SJCRH30 (cell line): ENCODE data around the gene KLK2. TPM values are rescaled to one million over a fixed set of nuclear protein-coding genes. Genes with fewer than 3 reads are reported as not detected.
"Not testable (repeated sequence)": the region's sequence is repeated elsewhere in the genome, so short reads cannot be mapped to it uniquely, and the experiment has no call there.

Source experiments
- DNase-seq, 2 experiments: peaks; one replicate each; pipeline ENCODE4 v3.0.0-alpha.2; 2015 to 2020
- H3K27ac ChIP-seq: fragments of 250-450 bp; sonication (Bioruptor Pico); 2 replicates; pipeline ENCODE4 v1.5.1; 2020; ENCODE audit warnings: mild to moderate bottlenecking, moderate library complexity
- H3K27me3 ChIP-seq: fragments of 250-450 bp; sonication (Bioruptor Pico); 2 replicates; pipeline ENCODE4 v1.5.1; 2020; ENCODE audit warnings: mild to moderate bottlenecking, moderate library complexity
- H3K36me3 ChIP-seq: fragments of 250-450 bp; sonication (Bioruptor Pico); 2 replicates; pipeline ENCODE4 v1.5.1; 2020; ENCODE audit warnings: mild to moderate bottlenecking, moderate library complexity
- H3K4me1 ChIP-seq: fragments of 250-450 bp; sonication (Bioruptor Pico); 2 replicates; pipeline ENCODE4 v1.5.1; 2020; ENCODE audit warnings: mild to moderate bottlenecking, moderate library complexity
- H3K4me3 ChIP-seq: fragments of 250-450 bp; sonication (Bioruptor Pico); 2 replicates; pipeline ENCODE4 v1.5.1; 2020; ENCODE audit warnings: mild to moderate bottlenecking, moderate library complexity
- H3K9me3 ChIP-seq: fragments of 250-450 bp; sonication (Bioruptor Pico); replicated peaks from 2 replicates; pipeline ENCODE4 v1.5.1; 2020; ENCODE audit warnings: mild to moderate bottlenecking, moderate library complexity
- total RNA-seq: library from RNA; depleted of rRNA; stranded (reverse); fragments of >200 nt; shearing (Covaris generic); gene quantifications from 2 replicates; pipeline ENCODE4 v1.2.3, GENCODE V29; 2014

Gene KLK2
- total RNA-seq, 1 experiment from 2014 or later, result not detected

DNA sequence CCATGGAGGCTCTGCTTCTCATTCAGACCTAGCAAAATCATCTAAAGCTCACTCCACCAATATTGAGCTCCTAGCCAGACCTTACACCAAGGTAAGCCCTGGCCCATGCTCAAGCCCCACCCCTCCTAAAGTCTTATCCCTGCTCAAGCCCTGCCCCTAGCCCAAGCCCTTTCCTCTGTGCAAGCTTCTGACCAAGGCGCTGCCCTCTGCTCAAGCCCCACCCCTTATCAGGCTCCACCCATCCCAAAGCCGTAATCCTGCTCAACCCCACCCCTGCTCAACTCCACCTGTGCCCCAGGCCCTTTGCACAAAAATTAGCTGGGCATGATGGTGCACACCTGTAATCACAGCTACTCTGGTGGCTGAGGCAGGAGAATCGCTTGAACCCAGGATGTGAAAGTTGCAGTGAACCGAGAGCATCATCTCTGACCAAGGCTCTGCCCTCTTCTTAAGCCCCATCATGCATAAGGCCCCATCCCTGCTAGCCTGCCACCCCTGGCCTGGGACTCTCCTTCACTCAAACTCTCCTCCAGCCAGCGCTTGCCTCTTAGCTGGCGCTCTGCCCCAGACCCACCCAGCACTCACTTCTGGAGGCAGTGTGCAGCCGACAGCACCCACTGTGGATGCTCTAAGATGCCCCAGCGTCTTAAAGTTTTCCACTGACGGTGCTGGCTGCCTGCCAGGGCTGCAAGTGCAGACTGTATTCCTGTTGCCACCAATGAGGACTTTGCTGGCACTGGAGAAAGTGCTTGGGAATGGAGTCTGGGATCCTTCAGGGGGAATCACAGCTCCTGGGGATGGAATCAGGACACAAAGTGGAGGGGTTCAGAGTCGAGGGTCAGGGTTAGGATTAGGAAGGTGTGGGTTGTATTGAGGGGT lies 21.5 kb downstream of the KLK2 start:
- H3K4me3 ChIP-seq, result no peak overlapping the region
- no peak for DNase-seq
- no peak overlapping the region for H3K27ac ChIP-seq
- H3K27me3 ChIP-seq, result no peaks in the 10 kb centered on the region
- no peaks in the 10 kb centered on the region for H3K9me3 ChIP-seq
- H3K36me3 ChIP-seq, result no peaks in the 10 kb centered on the region
- peaks cover 7% of the 10 kb centered on the region for H3K4me1 ChIP-seq

DNA sequence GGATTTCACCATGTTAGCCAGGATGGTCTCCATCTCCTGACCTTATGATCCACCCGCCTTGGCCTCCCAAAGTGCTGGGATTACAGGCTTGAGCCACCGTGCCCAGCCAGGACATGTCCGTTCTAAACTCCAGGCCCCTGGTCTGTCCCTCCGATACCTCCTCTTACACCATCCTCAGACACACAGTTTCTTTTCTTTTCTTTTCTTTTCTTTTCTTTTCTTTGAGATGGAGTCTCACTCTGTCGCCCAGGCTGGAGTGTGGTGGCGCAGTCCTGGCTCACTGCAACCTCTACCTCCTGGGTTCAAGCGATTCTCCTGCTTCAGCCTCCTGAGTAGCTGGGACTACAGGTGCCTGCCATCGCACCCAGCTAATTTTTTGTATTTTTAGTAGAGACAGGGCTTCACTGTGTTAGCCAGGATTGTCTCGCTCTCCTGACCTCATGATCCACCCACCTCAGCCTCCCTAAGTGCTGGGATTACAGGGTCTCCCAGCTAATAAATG lies 22.9 kb downstream of the KLK2 start:
- not testable (repeated sequence) for H3K27ac ChIP-seq, H3K4me1 ChIP-seq, DNase-seq

DNA sequence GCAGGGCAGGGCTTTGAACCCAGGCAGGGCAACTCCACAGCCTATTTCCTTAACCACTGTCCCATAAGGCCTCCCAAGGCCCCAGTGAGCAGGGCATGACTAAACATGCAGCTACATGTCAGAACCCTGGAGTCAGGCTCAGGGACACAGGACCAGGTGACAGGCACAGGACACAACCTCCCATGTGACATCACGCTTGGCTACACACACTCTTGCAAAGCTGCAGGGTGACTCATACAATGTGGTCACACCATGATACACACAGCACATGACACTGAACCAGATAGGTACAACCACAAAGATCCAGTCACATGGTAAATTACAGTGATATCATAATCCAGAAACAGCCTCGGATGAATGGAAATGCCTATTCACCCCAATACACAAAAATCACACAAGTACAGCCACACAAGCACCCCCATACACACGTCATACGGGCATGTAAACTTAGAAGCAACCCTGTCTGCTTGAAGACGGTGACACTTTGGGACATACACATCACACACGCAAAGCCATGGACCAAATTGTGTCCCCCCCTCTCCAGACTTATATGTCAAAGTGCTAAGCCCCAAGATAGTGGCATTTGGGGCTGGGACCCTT lies 23.5 kb downstream of the KLK2 start:
- H3K4me1 ChIP-seq, result peaks cover 7% of the 10 kb centered on the region; the same call in 1 of the 2 replicates
- H3K27me3 ChIP-seq, result no peaks in the 10 kb centered on the region
- H3K4me3 ChIP-seq, result no peak overlapping the region
- no peaks in the 10 kb centered on the region for H3K9me3 ChIP-seq
- DNase-seq, result peak; percentile 37 to 55
- H3K27ac ChIP-seq, result no peak overlapping the region
- H3K36me3 ChIP-seq, result no peaks in the 10 kb centered on the region

More for the DNA sequence above, 22.9 kb downstream of the KLK2 start:
- H3K4me3 ChIP-seq, H3K36me3 ChIP-seq, H3K9me3 ChIP-seq, H3K27me3 ChIP-seq: not testable (repeated sequence)

DNA sequence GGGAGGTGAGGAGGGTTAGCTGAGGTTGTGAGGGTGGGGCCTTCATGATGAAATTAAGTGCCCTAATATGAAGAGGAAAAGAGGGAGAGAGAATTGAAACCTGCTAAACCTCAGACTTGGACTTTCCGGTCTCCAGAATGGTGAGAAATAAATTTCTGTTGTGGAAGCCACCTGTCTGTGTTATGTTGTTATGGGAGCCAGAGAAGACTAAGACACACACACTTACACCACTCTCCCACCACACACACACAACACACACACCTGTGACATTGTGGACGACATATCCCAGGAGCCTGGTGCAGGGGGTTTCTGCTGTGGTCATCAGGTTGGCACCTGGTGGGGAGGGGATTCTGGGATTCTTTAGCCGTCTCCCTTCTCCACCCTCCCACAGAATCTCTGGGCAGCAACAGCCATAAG lies 24.0 kb downstream of the KLK2 start:
- no peak overlapping the region for H3K4me3 ChIP-seq
- H3K9me3 ChIP-seq, result no peaks in the 10 kb centered on the region
- no peaks in the 10 kb centered on the region for H3K27me3 ChIP-seq
- no peak overlapping the region for H3K27ac ChIP-seq
- H3K36me3 ChIP-seq, result no peaks in the 10 kb centered on the region
- DNase-seq, result no peak
- peaks cover 7% of the 10 kb centered on the region; the same call in 1 of the 2 replicates for H3K4me1 ChIP-seq

DNA sequence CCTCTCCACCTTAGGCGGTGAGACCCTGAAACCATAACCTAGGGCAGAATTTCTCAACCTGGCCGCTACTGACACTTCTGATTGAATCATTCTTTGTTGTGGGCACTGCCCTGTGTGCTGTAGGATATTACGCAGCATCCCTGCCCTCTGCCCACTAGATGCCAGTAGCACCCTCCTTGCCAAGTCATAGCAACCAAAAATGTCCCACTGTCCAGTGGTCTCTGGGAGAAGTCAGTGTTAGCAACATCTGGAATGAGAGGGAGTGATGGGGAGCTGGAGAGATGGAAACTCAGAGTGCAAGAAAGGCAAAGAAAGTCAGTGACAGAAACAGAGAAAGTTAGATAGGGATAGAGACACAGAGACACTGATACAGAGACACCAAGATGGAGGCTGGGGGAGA lies 24.4 kb downstream of the KLK2 start:
- no peaks in the 10 kb centered on the region for H3K27me3 ChIP-seq
- no peak overlapping the region for H3K4me3 ChIP-seq
- no peak overlapping the region for H3K27ac ChIP-seq
- peaks cover 7% of the 10 kb centered on the region; the same call in 1 of the 2 replicates for H3K4me1 ChIP-seq
- H3K36me3 ChIP-seq, result no peaks in the 10 kb centered on the region
- DNase-seq, result no peak
- no peaks in the 10 kb centered on the region for H3K9me3 ChIP-seq

DNA sequence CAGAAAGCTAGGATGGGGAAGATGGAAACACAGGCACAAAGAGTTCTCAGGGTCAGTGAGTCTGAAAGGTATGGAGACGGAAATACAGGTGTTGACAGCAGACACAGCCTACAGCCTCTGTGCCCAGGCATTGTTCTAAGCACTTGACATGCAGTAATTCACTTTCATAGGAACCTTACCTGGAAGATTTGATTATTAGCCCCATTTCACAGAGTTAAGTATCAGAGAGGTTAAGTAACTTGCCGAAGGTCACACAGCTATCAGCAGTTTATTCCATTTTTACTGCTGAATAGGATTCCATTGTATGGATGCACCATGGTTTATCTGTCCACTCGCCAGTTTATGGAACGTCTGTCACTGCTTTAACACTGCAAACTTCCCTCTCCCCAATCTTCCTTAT lies 24.8 kb downstream of the KLK2 start:
- Histone ChIP-seq H3K27me3 (no peaks in the 10 kb centered on the region), H3K36me3 (no peaks in the 10 kb centered on the region), H3K4me1 (peaks cover 7% of the 10 kb centered on the region; the same call in 1 of the 2 replicates), H3K4me3 (no peak overlapping the region), H3K27ac (no peak overlapping the region), H3K9me3 (no peaks in the 10 kb centered on the region)
- DNase-seq, result no peak

DNA sequence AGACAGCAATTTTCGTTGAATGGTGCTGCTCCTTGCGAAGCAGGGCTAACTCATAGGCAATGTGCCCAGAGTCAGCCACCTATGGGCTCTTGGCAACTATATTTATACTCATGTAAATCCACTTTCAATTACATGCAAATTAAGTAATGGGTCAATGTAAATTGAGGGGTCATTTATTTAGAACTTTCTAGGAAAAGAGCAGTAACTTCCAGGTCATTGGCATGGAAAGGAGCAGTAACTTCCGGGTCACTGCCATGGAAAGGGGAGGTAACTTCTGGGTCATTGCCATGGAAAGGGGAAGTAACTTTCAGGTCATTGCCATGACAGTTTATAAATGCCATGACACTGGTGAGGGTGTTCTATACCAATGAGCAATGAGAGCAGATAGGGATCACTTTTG lies 26.3 kb downstream of the KLK2 start:
- H3K4me1 ChIP-seq, result peaks cover 7% of the 10 kb centered on the region; the same call in 1 of the 2 replicates
- H3K4me3 ChIP-seq, result no peak overlapping the region
- no peaks in the 10 kb centered on the region for H3K36me3 ChIP-seq
- no peak overlapping the region for H3K27ac ChIP-seq
- H3K27me3 ChIP-seq, result no peaks in the 10 kb centered on the region
- DNase-seq, result no peak
- no peaks in the 10 kb centered on the region for H3K9me3 ChIP-seq

DNA sequence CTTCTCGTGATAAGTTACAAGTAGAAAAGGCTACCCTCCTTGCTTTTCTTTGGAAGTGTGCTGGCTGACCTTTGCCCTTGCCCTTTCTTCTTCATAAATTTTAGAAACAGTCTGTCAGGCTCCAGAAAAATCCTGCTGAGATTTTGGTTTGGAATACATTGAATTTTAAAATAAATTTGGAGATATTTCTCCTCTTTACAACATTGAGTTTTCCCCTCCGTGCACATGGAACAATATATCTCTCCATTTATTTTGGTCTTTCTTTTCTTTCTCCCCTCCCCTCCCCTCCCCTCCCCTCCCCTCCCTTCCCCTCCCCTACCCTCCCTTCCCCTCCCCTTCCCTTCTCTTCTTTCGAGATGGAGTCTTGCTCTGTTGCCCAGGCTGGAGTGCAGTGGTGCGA lies 29.4 kb downstream of the KLK2 start:
- no peak overlapping the region for H3K4me3 ChIP-seq
- no peaks in the 10 kb centered on the region for H3K4me1 ChIP-seq
- H3K9me3 ChIP-seq, result no peaks in the 10 kb centered on the region
- no peaks in the 10 kb centered on the region for H3K27me3 ChIP-seq
- H3K36me3 ChIP-seq, result no peaks in the 10 kb centered on the region
- DNase-seq, result no peak
- H3K27ac ChIP-seq, result no peak overlapping the region

DNA sequence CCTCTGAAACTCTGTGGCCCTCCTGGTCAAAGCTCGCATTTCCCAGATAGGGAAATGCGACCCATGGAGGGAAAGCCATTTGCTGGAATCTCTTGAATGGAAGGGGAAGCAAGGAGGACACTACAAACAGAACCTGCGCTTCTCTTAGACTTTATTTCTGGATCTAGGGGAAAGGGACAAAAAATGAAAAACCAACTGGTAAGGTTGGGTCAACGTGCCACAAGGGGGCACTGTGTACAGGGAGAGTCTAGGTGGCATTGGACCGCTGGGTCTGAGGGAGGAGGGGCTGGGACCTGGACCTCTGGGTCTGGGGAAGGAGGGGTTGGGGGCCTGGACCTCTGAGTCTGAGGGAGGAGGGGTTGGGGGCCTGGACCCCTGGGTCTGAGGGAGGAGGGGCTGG lies 33.0 kb downstream of the KLK2 start:
- Histone ChIP-seq H3K4me3 (no peak overlapping the region), H3K27me3 (no peaks in the 10 kb centered on the region), H3K27ac (no peak overlapping the region), H3K36me3 (no peaks in the 10 kb centered on the region), H3K4me1 (peaks cover 3% of the 10 kb centered on the region), H3K9me3 (no peaks in the 10 kb centered on the region)
- peak in 1 of 2 experiments; percentile 55 for DNase-seq

DNA sequence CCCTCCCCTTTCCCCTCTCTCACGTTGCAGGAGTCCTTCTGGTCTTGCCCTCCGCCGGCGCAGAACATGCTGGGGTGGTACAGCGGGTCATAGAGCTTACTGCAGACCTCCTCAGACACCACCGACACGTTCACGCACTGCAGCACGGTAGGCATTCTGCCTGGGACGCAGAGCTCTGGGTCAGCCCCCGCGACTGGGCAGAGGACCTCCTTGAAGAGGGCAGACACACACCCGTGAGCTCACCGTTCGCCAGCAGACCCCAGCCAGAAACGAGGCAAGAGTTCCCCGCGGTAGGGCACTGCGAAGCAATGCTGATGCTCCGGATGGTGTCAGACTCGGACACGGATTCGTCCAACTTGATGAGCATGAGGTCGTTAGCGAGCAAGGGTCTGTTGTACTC lies 35.1 kb downstream of the KLK2 start:
- DNase-seq, result no peak
- no peak overlapping the region for H3K4me3 ChIP-seq
- H3K27ac ChIP-seq, result no peak overlapping the region
- no peaks in the 10 kb centered on the region for H3K9me3 ChIP-seq
- H3K36me3 ChIP-seq, result no peaks in the 10 kb centered on the region
- peaks cover 21% of the 10 kb centered on the region for H3K4me1 ChIP-seq
- no peaks in the 10 kb centered on the region for H3K27me3 ChIP-seq

DNA sequence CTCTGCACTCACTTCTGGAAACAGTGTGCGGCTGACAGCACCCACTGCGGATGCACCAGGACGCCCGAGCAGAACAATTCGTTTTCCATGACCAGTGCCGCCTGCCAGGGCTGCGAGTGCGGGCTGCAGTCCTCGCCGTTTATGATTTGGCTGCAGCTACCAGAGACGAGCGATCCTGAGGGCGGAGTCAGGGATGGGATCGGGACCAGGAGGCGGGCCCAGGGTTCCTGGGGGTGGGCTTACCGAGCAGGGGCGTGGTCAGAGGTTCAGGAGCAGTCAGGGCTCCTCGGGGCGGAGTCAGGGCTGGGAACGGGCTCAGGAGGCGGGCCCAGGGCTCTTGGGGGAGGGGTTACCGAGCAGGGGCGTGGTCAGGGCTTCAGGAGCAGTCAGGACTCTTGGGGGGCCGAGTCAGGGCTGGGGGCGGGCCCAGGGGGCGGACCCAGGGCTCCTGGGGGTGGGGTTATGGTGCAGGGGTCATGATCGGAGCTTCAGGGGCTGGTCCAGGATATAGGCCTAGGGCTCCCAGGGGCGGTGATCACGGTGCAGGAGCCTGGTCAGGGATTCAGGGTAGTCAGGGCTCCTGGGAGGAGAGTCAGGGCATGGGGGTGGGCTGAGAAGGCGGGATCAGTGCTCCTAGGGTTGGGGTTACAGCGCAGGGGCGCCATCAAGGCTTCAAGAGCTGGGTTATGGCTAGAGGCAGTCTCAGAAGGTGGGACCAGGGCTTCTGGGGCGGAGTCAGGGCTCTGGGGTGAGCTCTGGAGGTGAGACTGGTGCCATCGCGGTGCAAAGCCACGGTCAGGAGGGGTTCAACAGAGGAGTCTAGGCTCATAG lies 36.2 kb downstream of the KLK2 start:
- Histone ChIP-seq H3K27me3 (no peaks in the 10 kb centered on the region), H3K36me3 (no peaks in the 10 kb centered on the region), H3K4me3 (no peak overlapping the region), H3K4me1 (peaks cover 21% of the 10 kb centered on the region), H3K27ac (no peak overlapping the region), H3K9me3 (no peaks in the 10 kb centered on the region)
- no peak for DNase-seq

DNA sequence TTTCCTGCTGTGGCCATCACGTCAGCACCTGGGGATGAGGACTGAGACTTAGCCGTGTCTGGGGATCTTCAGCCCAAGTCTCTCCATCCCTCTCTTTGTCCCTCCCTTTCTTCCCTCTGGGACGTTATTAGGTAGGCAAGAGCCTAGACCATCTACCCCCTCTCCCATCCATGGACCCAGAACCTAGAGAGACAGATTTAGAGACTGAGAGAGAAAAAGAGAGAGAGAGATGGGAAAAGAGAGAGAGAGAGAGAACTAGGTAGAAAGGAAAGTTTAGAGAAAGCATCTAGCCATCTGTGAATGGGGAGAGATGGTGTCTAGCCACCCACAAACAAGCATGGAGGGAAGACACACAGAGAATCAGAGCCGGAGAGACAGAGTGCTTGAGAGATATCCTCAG lies 37.5 kb downstream of the KLK2 start:
- no peaks in the 10 kb centered on the region for H3K9me3 ChIP-seq
- no peaks in the 10 kb centered on the region for H3K36me3 ChIP-seq
- no peak overlapping the region for H3K27ac ChIP-seq
- no peak overlapping the region for H3K4me3 ChIP-seq
- peaks cover 21% of the 10 kb centered on the region for H3K4me1 ChIP-seq
- DNase-seq, result no peak
- H3K27me3 ChIP-seq, result no peaks in the 10 kb centered on the region

DNA sequence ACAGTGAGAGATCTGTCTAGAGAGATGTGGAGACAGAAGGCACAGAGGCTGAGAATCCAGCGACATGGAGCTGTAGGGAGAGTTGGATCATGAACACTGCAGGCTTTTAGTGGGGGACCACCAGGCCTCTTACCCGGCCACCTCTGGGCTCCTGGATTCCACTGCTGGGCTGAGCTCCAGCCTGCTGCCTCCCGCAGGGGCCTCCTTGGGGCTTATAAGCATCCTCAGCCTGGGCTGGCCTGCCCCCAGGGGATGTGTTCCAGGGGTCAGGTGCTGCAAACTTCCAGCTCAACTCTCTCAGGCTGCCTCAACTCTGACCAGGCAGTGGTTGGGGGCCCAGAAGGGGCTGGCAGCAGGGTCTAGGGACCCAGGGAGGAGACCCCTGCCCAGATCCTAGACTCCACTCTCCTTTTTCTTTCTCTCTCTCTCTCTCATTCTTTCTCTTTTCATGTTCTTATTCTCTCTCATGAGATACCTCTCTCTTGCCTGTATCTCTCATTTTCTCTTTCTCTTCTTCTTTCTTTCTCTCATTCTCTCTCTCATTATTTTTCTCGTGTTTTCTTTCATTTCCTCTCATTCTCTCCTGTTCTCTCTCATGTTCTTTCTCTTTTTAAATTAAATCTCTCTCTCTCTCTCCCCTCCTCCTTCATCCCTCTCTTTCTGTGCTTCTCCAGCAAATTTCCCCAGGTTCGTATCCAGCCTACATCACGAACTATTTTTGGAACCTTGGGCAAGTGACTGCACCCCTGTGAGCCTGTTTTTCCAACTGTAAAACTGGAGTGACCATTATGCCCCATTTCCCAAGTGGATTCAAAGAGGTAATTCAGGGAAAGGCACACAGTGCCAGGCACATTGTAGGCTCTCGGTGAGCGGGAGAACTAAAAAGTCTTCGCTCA lies 38.2 kb downstream of the KLK2 start, which contains the start of gene KLK4:
TSS of gene KLK4 (minus strand) at position 190 of the 896 bp plus-strand sequence. CDS start 657 bp downstream, outside the sequence.
- DNase-seq, result peak in 1 of 2 experiments; percentile 50
- Histone ChIP-seq H3K27me3 (no peaks in the 10 kb centered on the region), H3K4me1 (peaks cover 21% of the 10 kb centered on the region), H3K9me3 (no peaks in the 10 kb centered on the region), H3K36me3 (no peaks in the 10 kb centered on the region), H3K4me3 (no peak within 1 kb of the TSS), H3K27ac (no peak within 1 kb of the TSS)

DNA sequence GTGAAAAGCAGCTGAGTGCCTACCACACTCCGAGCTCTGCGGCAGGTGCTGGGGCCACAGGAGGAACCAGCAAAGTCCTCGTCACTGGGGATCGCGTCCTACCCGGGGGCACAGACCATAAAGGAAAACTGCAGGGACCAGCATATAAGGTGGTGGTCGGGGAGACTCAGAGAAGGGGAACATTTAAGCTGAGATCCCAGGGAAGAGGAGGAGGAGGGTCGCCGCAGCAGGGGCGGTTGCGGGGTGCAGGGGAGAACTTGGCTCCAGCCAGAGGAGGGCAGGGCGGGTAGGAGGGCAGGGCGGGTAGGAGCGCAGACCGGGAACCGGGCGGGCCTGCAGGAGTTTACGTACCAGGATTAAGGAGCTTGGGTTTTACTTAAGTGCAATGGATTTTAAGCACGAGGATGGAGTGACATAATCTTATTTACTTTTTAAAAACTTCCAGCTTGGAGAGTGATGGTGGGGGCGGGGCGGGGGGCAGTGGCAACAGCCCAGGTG lies 38.9 kb downstream of the KLK2 start:
- Histone ChIP-seq H3K27me3 (no peaks in the 10 kb centered on the region), H3K4me1 (peaks cover 21% of the 10 kb centered on the region), H3K36me3 (no peaks in the 10 kb centered on the region), H3K4me3 (no peak overlapping the region), H3K27ac (no peak overlapping the region), H3K9me3 (no peaks in the 10 kb centered on the region)
- DNase-seq, result no peak
